ENCODE results near the gene CMC1.
A peak's percentile ranks its signal among the peaks of the same experiment; 100 is the strongest.
"Not testable (repeated sequence)": the region's sequence is repeated elsewhere in the genome, so short reads cannot be mapped to it uniquely, and the experiment has no call there.

CMC1 gene

DNA sequence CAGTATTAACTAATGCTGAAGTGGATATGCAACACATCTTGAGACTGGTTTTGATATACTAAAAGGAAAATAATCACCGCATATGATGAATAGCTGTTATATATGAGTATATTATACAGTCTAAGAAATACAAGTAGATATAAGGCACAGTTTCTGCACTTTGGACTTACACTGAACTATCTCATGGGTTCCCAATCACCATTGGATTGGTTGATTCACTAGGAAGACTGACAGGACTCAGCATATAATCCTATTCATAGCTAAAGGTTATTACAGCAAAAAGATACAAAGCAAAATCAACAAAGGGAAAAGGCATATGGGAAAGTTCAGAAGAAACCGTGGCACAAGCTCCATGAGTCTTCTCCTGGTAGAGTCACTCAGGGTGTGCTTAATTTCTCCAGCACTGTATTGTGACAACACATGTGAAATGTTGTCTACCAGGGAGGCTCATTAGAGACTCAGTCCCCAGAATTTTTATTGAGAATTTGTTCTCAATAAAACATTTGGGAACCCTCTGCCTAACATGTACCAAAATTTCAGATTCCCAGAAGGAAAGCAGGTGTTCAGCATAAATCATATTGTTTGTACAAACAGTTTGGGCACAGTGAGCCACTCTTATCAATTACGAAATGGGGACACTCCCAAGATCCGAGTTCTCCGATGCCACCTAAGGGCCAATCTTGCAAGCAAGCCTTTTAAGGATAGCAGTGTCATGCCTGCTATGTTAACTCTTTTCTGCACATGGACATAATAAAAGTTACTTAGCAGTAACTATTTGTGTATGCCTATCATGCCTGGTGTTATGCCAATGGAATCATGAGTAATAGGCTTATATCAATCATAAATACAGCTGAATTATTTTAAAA is 26.8 kb downstream of the CMC1 start:
- no peak for TF ChIP-seq CTCF (IDR thresholded peaks at IDR 0.05; ENCODE audit: low read depth, low read length)

DNA sequence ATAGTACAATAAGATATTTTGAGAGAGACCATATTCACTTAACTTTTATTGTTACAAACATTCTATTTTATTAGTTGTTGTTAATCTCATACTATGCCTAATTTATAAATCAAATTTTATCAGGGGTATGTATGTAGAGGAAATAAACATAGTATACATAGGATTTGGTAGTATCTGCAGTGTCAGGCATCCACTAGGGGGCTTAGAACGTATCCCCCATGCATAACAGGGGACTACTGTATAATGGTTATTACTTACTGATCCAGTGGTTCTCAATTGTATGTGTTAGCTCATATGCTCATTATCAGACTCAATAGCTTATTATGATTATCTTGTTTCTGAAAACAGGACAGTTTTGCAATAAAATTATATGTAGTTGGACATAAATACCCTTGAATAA is 27.6 kb downstream of the CMC1 start:
- no peak for TF ChIP-seq CTCF (IDR thresholded peaks at IDR 0.05; ENCODE audit: low read depth, low read length)
- no peak overlapping the region for H3K4me3 ChIP-seq (ENCODE audit: low read depth, low read length)

More for the DNA sequence above, 26.8 kb downstream of the CMC1 start:
- H3K4me3 ChIP-seq (ENCODE audit: low read depth, low read length), result no peak overlapping the region

GRCh38 chr3:28269884-28270283 is 28.5 kb downstream of the CMC1 start:
- not testable (repeated sequence) for H3K4me3 ChIP-seq (ENCODE audit: low read depth, low read length)

GRCh38 chr3:28273837-28274236 is 32.4 kb downstream of the CMC1 start:
- TF ChIP-seq CTCF (IDR thresholded peaks at IDR 0.05; ENCODE audit: low read depth, low read length), result no peak
- H3K4me3 ChIP-seq (ENCODE audit: low read depth, low read length), result no peak overlapping the region

GRCh38 chr3:28278918-28279317 is 37.5 kb downstream of the CMC1 start:
- no peak overlapping the region for H3K4me3 ChIP-seq (ENCODE audit: low read depth, low read length)
- TF ChIP-seq CTCF (IDR thresholded peaks at IDR 0.05; ENCODE audit: low read depth, low read length), result no peak

GRCh38 chr3:28279770-28280169 is 38.4 kb downstream of the CMC1 start:
- TF ChIP-seq CTCF (IDR thresholded peaks at IDR 0.05; ENCODE audit: low read depth, low read length), result no peak
- H3K4me3 ChIP-seq (ENCODE audit: low read depth, low read length), result no peak overlapping the region

GRCh38 chr3:28280781-28281180 is 39.4 kb downstream of the CMC1 start:
- H3K4me3 ChIP-seq (ENCODE audit: low read depth, low read length), result no peak overlapping the region
- TF ChIP-seq CTCF (IDR thresholded peaks at IDR 0.05; ENCODE audit: low read depth, low read length), result no peak

DNA sequence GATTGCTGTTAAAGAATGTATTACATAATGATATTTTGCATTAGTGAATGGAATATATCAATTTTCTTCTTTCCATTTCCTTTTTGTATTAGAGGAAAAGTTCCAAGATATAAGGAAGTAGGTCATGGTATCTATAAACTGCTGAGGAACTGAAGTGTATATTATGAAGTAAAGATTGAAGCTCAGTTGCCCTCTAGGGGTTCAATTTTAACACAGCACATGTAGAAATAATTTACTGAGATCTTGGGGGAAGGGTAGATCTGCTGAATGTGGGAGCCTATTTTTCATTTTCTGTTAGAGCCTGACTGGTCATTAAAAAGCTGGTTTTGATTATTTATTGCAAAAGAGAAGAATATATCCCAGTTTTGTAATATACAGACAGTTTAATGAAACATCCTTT is 45.2 kb downstream of the CMC1 start:
- H3K4me3 ChIP-seq (ENCODE audit: low read depth, low read length), result no peak overlapping the region
- peak; percentile 29; the same call in 1 of the 2 replicates for TF ChIP-seq CTCF (IDR thresholded peaks at IDR 0.05; ENCODE audit: low read depth, low read length)
